Astrocyte of the hippocampus (primary cell): ENCODE measurements around the gene DPP6.
A peak's percentile ranks its signal among the peaks of the same experiment; 100 is the strongest.

Source experiments
- DNase-seq: peaks from one replicate; pipeline ENCODE4 v3.0.0; 2011; ENCODE audit warnings: low read depth, low spot score

DPP6 gene

GRCh38 chr7:154695836-154696235 is 643.6 kb downstream of the DPP6 start:
- DNase-seq, result no peak

GRCh38 chr7:154696556-154696955 is 644.4 kb downstream of the DPP6 start:
- peak; percentile 10 for DNase-seq

GRCh38 chr7:154698726-154699291 is 646.6 kb downstream of the DPP6 start:
- DNase-seq, result peak; percentile 11

GRCh38 chr7:154699417-154699816 is 647.2 kb downstream of the DPP6 start:
- peak; percentile 25 for DNase-seq

GRCh38 chr7:154709840-154710520 is 657.8 kb downstream of the DPP6 start:
- no peak for DNase-seq

GRCh38 chr7:154720016-154720415 is 667.8 kb downstream of the DPP6 start:
- no peak for DNase-seq

GRCh38 chr7:154721086-154721485 is 668.9 kb downstream of the DPP6 start:
- no peak for DNase-seq

- no peak for DNase-seq
Observed at GRCh38 chr7:154726368-154726767, 674.2 kb downstream of the DPP6 start.

- DNase-seq, result no peak
Observed at GRCh38 chr7:154729056-154729455, 676.9 kb downstream of the DPP6 start.

GRCh38 chr7:154735766-154736165 is 683.6 kb downstream of the DPP6 start:
- DNase-seq, result no peak

- no peak for DNase-seq
Observed at GRCh38 chr7:154736389-154736788, 684.2 kb downstream of the DPP6 start.

GRCh38 chr7:154738216-154738615 is 686.0 kb downstream of the DPP6 start:
- DNase-seq, result no peak

- no peak for DNase-seq
Observed at GRCh38 chr7:154741131-154741530, 688.9 kb downstream of the DPP6 start.

GRCh38 chr7:154743206-154743605 is 691.0 kb downstream of the DPP6 start:
- DNase-seq, result peak; percentile 7

GRCh38 chr7:154744256-154744860 is 692.2 kb downstream of the DPP6 start:
- peak; percentile 65 for DNase-seq

GRCh38 chr7:154744861-154745258 is 692.7 kb downstream of the DPP6 start:
- DNase-seq, result no peak

- DNase-seq, result no peak
Observed at GRCh38 chr7:154746571-154747360, 694.6 kb downstream of the DPP6 start.

GRCh38 chr7:154748089-154748786 is 696.0 kb downstream of the DPP6 start:
- DNase-seq, result no peak

GRCh38 chr7:154750353-154750801 is 698.2 kb downstream of the DPP6 start:
- no peak for DNase-seq

- no peak for DNase-seq
Observed at GRCh38 chr7:154753226-154753625, 701.0 kb downstream of the DPP6 start.

GRCh38 chr7:154757756-154758155 is 705.6 kb downstream of the DPP6 start:
- no peak for DNase-seq

GRCh38 chr7:154759989-154760388 is 707.8 kb downstream of the DPP6 start:
- no peak for DNase-seq
